Astrocyte of the hippocampus (primary cell): ENCODE data around the gene STARD10.
"Not testable (repeated sequence)": the region's sequence is repeated elsewhere in the genome, so short reads cannot be mapped to it uniquely, and the experiment has no call there.

Experiments
- DNase-seq: peaks from one replicate; pipeline ENCODE4 v3.0.0; 2011; ENCODE audit warnings: low read depth, low spot score

Gene STARD10, protein sequence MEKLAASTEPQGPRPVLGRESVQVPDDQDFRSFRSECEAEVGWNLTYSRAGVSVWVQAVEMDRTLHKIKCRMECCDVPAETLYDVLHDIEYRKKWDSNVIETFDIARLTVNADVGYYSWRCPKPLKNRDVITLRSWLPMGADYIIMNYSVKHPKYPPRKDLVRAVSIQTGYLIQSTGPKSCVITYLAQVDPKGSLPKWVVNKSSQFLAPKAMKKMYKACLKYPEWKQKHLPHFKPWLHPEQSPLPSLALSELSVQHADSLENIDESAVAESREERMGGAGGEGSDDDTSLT

DNA sequence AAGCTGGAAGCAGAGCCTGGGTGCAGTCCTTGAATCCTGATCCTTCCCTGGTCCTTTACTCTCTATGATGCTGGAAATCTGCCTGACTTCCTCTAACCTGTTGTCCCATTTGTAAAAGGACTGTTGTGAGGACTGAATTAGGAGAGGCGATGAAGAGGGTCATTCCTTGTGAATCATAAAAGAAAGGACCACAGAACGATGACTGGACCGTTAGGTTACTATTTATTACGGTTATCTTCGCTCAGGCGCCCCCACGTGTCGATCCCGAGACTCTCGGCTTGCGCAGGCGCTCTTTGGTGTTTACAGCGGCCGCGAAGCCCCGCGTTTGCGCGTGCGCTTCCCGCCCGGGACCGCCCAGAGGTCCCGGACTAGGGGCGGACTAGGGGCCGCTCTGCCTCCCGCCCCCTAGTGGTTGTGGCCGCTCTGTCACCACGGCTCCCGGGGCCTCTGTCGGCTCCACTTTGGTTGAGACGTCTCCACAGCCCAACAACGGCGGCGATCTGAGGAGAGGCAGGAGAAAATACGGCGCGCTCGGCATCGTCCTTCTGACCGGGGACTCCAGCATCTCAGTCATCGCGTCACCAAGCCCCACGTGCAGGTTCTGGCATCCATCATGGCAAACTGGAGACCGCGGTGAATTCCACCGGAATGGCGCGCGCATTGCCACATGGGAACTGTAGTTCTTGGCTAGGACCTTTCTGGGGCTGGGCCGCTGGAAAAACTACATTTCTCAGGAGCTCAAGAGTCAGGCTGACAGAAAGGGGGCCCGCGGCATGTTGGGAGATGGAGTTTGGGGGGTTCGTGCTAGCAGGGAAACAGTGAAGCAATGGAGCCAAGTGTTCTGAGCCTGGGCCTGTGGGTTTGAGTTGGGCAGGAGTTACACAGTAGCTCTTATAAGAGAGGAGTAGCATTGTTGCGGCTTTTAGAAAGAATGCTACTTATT is at the start of gene STARD10:
Gene STARD10, minus strand, starts transcription at position 623 of the 943 bp plus-strand sequence. CDS start 12,866 bp downstream, outside the sequence.
- peak; percentile 99 for DNase-seq

DNA sequence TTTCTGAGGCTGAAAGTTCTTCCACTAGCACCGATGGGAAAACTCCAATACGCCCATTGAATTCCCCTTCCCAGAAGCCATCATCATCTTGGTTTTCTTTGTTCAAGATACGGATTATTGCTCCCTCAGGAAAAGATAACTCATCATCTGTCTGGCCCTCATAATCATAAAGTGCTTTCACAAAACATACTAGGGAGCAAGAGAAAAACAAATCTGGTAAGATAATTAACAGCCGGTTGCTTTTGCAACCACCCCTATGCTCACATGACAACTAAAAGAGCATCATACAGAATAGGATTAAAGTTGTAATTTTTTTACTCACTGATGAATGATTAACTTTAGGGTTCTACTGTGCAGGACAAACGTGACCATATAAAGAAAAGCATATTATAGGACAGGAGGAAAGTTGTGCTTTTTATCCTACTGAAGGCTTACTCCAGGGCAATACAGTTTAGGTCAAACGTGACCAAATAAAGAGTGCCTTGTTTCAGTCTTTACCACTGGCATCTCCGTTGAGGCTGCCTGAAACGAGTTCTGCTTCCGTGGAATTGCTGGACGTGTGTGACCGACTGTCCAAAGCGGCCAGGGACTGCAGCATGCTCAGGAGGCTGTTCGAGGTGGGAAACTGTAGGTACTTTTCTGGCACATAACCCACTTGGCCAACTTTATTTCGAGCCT is 48.9 kb upstream of the STARD10 start:
- no peak for DNase-seq

DNA sequence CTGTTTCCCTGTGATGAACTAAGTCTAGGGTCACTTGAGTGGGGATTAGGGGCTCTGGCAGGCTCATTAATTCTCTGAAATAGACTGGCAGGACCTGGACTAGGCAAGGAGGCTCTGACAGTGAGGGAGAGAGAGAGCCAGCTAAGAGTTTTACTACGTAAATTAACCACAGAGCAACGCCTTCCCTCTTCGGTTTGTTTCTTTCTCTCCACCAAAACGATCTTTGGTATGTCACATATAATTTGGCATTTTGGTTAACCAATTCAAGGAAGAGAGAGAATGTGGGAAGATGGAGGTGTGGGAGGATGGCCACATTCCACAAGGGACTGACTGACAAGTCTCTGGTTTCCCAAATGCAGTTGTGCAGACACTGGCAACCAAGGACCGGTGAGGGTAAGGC is 48.3 kb upstream of the STARD10 start:
- no peak for DNase-seq

DNA sequence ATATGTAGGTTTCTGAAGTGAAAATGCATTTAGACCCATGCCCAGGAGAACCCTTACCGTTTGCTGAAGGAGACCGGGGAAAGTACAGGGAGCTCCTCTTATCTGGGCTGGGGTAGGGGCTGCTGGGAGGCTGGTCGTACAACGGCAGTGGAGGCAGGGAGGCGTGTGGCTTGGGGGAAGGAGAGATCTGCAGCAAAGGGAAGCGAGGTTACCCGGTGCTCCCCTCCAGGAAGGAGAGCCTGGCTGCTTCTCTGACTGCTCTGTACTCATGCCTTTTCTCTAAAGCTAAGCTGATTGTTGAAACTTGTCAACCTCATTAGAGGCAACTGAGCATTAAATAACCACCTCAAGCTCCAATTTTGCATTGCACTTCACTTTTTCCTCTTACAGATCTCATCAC is 47.5 kb upstream of the STARD10 start:
- no peak for DNase-seq

DNA sequence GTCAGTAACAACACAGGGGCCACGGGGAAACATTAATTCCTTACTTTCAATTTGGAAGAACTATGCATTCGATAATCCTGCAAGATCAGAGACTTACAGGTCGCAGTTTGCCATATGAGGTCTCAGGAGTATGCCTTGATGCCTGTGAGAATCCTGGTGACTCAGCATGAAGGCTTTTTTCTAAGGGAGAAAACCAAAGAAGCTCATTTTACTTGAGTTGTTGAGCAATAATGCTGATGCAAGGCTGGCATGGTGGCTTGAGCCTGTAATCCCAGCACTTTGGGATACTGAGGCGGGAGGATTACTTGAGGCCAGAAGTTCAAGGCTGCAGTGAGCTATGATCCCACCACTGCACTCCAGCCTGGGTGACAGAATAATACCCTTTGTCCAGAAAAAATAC is 46.9 kb upstream of the STARD10 start:
- peak; percentile 72 for DNase-seq

DNA sequence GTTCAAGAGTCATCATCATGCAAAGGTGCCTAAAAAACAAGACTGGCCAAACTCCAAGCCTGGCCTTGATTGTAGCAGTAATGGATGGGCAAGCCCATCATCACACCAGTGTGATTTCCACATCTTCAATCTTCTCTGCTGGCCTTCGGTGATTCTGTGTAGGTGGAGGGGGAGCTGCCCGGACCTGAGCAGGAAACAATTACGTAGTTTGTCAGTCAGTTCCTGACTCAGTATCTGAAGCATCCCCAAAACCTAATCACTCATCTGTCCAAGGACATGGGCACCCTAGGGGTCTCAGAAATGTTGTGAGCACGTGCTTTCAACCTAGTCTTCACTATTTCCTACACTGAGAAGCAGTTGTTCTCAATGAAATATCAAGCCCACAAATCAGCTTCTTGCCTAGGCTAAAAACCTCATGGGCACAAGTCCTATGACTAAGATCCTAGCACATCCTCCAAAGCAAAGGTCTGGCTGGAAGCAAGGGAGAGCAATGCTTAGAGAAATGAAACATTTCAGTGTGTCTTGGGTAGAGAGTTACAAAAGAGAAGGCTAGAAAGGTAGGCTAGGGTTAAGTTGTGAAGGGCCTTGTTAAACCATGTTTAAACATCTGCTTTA is 45.0 kb upstream of the STARD10 start:
- DNase-seq, result no peak

DNA sequence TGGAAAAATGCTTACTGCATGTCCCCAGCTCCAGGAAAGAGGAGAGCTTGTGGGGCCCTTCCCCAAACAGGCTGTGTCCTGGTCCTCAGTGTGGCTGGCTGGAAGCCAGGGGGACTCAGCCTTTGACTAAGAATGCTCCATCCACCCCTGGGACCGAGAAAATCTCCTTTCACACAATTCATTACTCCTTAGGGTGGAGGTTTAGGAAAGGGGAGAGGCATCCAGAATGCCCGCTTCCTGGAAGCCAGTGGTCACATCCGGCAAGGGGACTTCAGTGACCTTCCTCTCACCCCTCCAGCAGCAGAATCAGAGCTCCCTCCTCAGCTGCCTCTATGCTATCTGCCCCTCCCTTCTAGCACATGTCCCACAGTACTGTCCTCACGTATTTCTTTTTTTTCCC is 42.3 kb upstream of the STARD10 start:
- no peak for DNase-seq

DNA sequence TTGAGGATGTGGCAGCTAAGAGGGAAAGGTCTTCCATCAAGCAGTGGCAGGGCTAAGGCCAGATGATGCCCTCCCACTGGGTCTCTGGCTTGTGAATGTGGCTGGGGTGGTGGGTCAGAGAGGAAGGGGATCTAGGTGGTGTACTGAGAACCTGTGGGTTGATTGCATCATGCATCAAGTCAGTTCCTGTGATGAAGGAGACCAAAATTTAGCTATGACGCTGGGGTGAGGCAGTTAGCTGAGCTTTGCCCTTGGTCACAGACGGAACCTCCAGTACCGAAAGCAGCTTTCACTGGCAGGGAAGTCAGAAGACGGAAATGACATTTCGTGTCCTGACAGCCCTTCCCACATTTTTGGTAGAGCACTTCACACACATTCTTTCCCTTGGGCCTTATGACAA is 41.1 kb upstream of the STARD10 start:
- no peak for DNase-seq

DNA sequence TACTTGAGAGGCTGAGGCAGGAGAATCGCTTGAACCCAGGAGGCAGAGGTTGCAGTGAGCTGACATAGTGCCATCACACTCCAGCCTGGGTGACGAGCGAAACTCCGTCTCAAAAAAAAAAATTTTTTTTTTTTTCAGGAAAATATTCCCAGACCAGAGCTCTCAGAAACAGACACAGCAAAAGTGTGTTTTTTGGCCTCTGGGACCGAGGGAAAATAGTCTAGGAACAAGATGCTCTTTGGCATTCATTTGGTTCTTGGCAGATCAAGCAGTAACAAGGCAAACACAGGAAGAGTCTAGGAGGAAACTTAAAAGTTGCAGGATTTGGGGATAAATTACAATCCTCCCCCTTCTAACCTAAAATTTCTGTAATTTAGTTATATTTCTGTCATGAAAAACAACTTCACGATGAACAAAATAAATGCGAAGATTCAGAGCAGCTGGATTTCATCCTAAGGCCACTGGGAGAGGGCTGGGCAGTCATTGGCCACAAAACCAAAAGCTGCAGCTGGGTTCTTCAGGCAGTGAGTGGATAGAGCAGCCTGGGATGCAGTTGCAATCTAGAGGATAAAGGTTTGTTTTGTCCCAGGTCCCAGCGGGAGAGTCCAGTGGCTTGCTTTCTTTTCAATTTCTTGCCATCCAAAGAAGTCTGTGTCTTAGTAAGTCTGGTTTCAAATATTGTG is 40.1 kb upstream of the STARD10 start:
- DNase-seq, result no peak

DNA sequence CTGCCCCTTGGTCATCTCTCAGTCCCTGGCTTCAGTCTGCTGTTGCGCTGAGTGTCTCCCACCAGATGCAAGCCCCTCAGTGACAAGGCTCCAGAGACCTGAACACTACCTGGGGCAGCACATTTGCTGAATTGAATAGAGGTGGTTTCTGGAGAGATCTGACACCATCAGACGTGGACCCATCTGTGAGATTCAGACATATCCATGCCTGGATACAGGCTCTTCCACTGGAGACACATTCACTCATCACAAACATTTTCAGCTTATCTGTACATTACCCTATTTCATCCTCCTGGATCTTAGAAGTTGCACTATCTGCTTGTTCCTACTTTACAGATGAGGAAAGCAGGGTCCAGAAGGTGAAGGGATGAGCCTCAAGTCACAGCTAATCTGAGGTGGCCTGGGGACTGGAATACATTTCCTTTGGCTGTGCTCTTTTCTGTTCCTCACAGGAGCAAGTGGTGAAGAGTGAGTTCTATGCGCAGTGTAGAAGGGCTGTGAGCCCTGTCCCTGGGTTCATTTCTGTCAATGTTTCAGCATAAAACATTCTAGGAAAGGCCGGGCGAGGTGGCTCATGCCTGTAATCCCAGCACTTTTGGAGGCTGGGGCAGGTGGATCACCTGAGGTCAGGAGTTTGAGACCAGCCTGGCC is 39.4 kb upstream of the STARD10 start:
- DNase-seq, result no peak

DNA sequence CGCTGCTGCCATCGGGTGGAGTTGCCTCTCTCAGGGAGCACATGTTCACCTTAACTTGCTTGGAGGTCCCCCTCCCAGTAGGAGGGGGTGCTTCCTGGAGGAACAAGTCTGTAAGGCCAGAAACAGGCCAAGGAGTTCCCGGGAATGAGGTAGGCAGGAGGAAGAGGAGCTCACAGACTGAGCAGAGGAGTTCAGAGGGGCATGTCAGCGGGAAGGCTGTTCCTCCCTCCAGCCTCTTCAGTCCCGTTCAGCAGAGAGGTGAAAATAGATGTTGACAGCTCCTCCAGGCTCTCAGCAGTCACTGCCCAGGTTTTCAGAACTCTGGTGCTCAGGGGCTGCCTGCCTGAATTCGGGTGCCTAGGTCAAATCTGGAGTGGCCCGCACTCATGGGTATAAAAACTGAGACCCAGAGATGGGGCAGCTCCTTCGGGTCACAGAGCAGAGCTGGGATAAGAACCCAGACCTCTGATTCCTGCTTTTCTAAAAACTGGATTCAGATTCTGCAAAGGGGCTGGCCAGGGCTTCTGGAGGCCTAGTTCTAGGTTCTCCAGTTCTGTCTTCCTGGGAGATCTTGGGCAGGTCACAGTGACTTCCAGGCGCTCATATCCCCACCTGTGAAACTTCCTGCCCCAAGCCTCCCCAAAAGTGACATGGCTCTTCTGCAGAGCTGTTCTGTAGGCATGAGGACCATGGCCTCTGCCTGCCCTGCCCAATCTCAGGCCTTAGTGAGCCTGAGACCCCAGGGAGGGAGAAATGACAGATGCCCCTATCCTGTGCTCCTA is 38.6 kb upstream of the STARD10 start:
- no peak for DNase-seq

DNA sequence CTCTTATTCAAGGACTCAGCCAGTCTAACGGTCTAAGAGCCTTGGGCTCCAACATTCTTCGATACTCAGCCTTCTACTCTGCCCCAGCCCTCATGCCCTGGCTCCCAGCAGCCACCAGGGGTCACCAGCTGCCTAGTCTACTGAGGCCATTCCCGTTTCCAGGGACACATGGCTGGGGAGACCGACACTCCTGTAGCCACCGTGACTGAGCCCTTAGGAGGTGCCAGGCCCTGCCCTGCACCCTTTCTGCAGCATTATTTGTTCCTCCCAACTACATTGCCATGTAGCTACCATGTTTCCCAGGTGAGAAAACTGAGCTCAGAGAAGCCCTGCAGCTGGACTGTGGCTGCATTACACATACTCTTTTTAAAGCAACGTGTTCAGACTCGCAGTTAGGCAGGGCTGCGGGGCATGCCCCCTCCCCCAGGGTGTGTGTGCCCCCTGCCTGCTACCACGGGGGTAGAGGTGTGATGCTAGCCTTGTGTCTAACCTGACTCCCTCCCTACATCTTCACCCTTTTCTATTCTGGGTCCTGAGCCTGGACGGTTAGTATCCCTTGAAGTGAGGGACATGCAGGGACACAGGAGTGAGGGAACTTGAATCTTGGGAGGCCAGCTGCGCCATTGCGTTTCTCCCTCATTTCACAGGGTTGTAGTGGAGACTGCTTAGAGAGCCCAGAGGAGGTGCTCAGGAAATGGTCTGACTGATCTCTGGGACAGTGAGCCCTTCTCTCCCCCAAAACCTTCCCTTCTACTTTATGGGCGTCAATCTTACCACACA is 37.9 kb upstream of the STARD10 start:
- DNase-seq, result peak; percentile 91

DNA sequence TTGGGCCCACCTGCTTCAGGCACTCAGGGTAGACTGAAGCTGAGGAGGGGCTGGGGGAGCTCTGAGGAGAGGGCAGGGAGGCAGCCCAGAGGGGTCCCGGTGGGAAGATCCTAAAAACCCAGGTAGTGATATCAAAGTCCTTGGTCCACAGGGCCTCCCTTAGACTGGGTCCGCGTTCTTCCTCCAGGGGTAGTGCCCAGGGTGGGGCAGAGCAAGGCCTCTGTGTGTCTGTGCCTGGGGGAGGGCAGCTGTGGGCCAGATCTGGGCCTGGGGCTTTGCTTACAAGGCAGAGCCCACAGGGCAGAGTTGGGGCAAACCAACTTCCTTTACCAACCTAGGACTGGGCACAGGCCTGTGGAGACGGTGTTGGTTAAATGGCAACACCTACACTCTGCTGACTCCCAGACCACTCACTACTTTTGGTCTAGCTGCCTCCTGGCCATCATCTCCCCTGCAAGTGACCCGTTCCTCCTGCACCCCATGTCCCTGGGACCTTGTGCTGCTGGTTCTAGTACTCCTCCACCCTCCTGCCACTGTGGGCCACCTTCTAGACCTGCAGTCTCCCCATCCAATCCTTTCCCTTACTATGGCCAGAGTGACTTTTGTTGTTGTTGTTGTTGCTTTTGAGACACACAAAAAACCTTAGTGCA is 36.2 kb upstream of the STARD10 start:
- DNase-seq, result no peak

DNA sequence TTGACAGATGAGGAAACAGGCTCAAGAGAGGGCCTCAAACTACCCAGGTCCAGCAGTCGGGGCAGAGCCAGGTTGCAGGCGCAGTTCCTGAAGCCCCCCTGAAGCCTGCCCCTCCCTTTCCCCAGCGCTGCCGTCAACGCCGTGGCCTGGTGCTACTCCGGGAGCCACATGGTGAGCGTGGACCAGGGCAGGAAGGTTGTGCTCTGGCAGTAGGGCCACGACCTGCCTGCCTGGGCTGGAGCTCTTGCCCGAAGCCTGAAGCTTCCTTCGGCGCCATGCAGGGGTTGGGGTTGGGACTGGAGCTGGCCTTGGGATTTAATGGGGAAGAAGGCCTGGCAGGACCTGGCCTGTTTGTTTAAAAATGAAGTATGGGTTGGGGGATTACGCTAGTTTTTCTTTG is 35.3 kb upstream of the STARD10 start:
- DNase-seq, result no peak

DNA sequence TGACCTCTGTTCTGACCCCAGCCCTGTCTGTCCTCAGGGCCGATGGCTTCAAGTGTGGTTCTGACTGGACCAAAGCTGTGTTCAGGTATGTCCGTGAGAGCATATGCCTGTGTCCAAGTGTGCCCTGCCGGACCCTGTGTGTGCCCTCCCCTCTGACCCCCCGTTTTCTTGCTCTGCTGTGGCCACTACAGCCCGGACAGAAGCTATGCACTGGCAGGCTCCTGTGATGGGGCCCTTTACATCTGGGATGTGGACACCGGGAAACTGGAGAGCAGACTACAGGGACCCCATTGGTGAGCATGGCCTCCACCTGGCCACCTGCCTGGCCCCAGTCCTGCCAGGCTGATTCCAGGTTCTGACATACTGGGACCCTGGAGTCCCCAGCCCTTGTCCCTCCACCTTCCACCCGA is 34.9 kb upstream of the STARD10 start:
- no peak for DNase-seq

DNA sequence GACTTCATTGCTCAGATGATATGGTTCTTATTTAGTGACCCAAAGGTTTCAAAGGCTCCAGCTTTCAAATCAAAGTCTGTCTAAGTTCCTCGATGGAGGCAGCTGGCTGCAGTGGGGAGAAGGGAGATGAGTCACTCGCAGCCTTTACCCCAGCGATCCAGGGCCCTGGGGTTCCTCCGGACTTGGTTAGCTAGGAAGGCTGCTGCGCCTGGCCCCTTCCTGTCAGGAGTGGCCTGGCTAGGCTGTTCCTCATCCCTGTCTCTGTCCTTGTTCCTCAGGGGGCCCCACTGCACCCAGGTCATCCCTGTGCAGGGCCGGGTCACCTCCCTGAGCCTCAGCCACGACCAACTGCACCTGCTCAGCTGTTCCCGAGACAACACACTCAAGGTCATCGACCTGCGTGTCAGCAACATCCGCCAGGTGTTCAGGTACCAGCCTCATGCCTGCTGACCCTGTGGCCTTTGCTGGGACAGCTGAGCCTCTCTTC is 34.3 kb upstream of the STARD10 start:
- peak; percentile 35 for DNase-seq

DNA sequence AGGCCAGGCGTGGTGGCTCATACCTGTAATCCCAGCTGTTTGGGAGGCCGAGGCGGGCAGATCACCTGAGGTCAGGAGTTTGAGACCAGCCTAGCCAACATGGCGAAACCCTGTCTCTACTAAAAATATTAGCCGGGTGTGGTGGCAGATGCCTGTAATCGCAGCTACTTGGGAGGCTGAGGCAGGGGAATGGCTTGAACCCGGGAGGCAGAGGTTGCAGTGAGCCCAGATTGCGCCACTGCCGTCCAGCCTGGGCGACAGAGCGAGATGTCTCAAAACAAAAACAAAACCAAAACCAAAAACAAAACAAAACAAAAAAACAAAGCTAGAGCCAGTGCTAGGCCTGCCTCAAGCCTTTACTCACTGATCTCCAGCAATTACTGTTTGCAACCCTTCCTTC is 33.8 kb upstream of the STARD10 start:
- DNase-seq, result not testable (repeated sequence)

DNA sequence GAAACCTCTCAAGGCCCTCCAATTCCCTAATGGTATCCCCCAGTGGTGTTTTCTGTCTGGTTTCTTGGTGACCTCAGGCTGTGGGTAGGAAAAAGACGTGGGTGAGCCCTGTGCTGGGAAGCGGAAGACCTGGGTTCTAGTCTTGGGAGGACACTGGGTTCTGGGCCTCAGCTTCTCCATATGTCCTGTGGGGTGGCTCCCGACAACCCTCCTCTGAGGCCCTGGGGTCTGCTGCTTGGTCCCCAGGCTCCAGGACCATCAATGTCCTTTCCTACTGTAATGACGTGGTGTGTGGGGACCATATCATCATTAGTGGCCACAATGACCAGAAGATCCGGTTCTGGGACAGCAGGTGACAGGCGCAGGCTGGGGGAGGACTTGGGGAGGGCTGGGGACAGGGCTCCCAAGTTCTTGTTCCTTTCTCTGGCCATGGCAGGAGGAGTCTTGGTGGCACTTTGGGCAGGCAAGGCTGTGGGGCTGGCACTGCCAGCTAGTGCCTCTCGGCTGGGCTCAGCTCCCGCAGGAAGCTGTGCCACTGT is 33.2 kb upstream of the STARD10 start:
- DNase-seq, result no peak
